Measurements from ENCODE around the gene DISP3. TPM values are rescaled to one million over a fixed set of nuclear protein-coding genes. Genes with fewer than 3 reads are reported as not detected.

The DISP3 gene
- total and polyA plus RNA-seq, 2 of the 4 experiments (the other 2 are of a cell fraction): 0.05 TPM; not detected in 1

- Histone ChIP-seq H3K4me3 (ENCODE audit: insufficient read depth, low read depth, low read length) (no peak overlapping the region), H2BK15ac (ENCODE audit: low read depth, low read length) (no peak overlapping the region), H2BK120ac (ENCODE audit: low read depth, low read length) (no peak overlapping the region), H3K23ac (ENCODE audit: low read depth, low read length) (no peak overlapping the region), H4K8ac (ENCODE audit: low read depth in 2 of 2, low read length in 2 of 2) (no peak overlapping the region), H2AK5ac (ENCODE audit: low read depth, low read length) (no peak overlapping the region), H3K36me3 (ENCODE audit: control insufficient read depth, insufficient read depth, low read length) (no peaks in the 10 kb centered on the region), H3K4ac (ENCODE audit: low read depth, low read length) (no peak overlapping the region), H4K20me1 (ENCODE audit: insufficient read depth, low read length) (no peaks in the 10 kb centered on the region), H3K79me1 (ENCODE audit: low read depth in 1 of 2, low read length in 2 of 2) (no peaks in the 10 kb centered on the region), H3K4me1 (ENCODE audit: control insufficient read depth, insufficient read depth, low read length) (no peaks in the 10 kb centered on the region), H3K9me3 (ENCODE audit: control insufficient read depth, insufficient read depth, low read length) (no peaks in the 10 kb centered on the region), H3K27me3 (ENCODE audit: control insufficient read depth, insufficient read depth, low read length) (peaks cover 5% of the 10 kb centered on the region; the same call in 1 of the 2 replicates), H2BK20ac (ENCODE audit: low read depth, low read length) (no peak overlapping the region), H3K14ac (replicated peaks; ENCODE audit: low read depth, low read length) (no peak overlapping the region), H4K5ac (ENCODE audit: low read depth, low read length) (no peak overlapping the region), H4K91ac (ENCODE audit: insufficient read depth, low read depth, low read length) (no peak overlapping the region), H2AFZ (replicated peaks; ENCODE audit: low read length, poor library complexity) (no peak overlapping the region), H3K18ac (ENCODE audit: low read depth, low read length) (no peak overlapping the region), H2BK5ac (ENCODE audit: low read depth, low read length, poor library complexity, severe bottlenecking) (no peak overlapping the region), H3K9ac (ENCODE audit: low read depth, low read length) (no peak overlapping the region), H3K56ac (ENCODE audit: extremely low read depth, insufficient read depth, low read length) (no peak overlapping the region), H2AK9ac (replicated peaks; ENCODE audit: low read depth, low read length, poor library complexity) (no peak overlapping the region), H3K9me1 (ENCODE audit: insufficient read depth, low read length) (no peaks in the 10 kb centered on the region), H3K4me2 (ENCODE audit: low read depth, low read length) (no peak overlapping the region), H3K27ac (ENCODE audit: insufficient read depth, low read length) (no peak overlapping the region)
- intact Hi-C loops (cut with micrococcal nuclease): no loop called here
- no peak for TF ChIP-seq SMC3 (IDR thresholded peaks at IDR 0.05; ENCODE audit: low read depth, low read length)
- no peak for TF ChIP-seq BHLHE40 (IDR thresholded peaks at IDR 0.05; ENCODE audit: low read depth, low read length)
- no peak for TF ChIP-seq CEBPB (IDR thresholded peaks at IDR 0.05; ENCODE audit: low read depth, low read length)
- TF ChIP-seq MAZ (IDR thresholded peaks at IDR 0.05; ENCODE audit: borderline replicate concordance, low read depth, low read length): no peak
- no peak for TF ChIP-seq MAFK (IDR thresholded peaks at IDR 0.05; ENCODE audit: low read depth, low read length)
- TF ChIP-seq POLR2A (IDR thresholded peaks at IDR 0.05; ENCODE audit: low read depth, low read length): no peak
- TF ChIP-seq RFX5 (IDR thresholded peaks at IDR 0.05; ENCODE audit: low read depth, low read length): no peak
- TF ChIP-seq MXI1 (IDR thresholded peaks at IDR 0.05; ENCODE audit: borderline replicate concordance, low read depth, low read length): no peak
- no peak for TF ChIP-seq NFE2L2 (IDR thresholded peaks at IDR 0.05; ENCODE audit: low read depth, low read length)
- TF ChIP-seq RAD21 (IDR thresholded peaks at IDR 0.05; ENCODE audit: low read length): no peak
- TF ChIP-seq, protein P1, sequence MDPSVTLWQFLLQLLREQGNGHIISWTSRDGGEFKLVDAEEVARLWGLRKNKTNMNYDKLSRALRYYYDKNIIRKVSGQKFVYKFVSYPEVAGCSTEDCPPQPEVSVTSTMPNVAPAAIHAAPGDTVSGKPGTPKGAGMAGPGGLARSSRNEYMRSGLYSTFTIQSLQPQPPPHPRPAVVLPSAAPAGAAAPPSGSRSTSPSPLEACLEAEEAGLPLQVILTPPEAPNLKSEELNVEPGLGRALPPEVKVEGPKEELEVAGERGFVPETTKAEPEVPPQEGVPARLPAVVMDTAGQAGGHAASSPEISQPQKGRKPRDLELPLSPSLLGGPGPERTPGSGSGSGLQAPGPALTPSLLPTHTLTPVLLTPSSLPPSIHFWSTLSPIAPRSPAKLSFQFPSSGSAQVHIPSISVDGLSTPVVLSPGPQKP (IDR thresholded peaks at IDR 0.05; ENCODE audit: borderline replicate concordance, low read depth, low read length): no peak
- no peak for TF ChIP-seq CHD1 (IDR thresholded peaks at IDR 0.05; ENCODE audit: low read depth, low read length)
- TF ChIP-seq RCOR1 (IDR thresholded peaks at IDR 0.05; ENCODE audit: insufficient replicate concordance, low read length): no peak
- no peak for ATAC-seq (ENCODE audit: low read depth)
- in situ Hi-C loops (cut with MboI; ENCODE audit: low sequenced_read_pairs): no loop called here
- DNase-seq: no peak
- ChIA-PET POLR2A (ENCODE audit: unreplicated experiment) (no interaction called here), CTCF (no interaction called here)
- BruUV-seq (replicated peaks): no TSS peak
- dilution Hi-C loops (cut with HindIII; ENCODE audit: low sequenced_read_pairs, unreplicated experiment): no loop called here
- 27% methylated on average over 3 of the region's 9 CpGs; no CpG with 5 or more reads in 1 of the 2 experiments for WGBS, 2 experiments (ENCODE audit: extremely low coverage in 2 of 2, insufficient read length in 1 of 2)
Measured at GRCh38 chr1:11461531-11462137, 17.3 kb upstream of the DISP3 start.

Data from IMR-90 (cell line).